Stimulated activated effector memory CD8-positive, alpha-beta T cell treated with anti-CD3 and anti-CD28 coated beads, Interleukin-12 subunit alpha, Interleukin-12 subunit beta, amount 100 ng/mL, for 72 hours (primary cell): ENCODE data around the gene MSI2.

Experiments used
- ATAC-seq: fragments of 150-1000 bp; cut with Tn5 transposase; 2 replicates; pipeline ENCODE4 v1.10.0; 2021
- DNase-seq, 2 donors: peaks; one replicate each; pipeline ENCODE4 v3.0.0; 2021 to 2022; ENCODE audit warnings: low spot score in 2 of 2
- H3K27ac Mint-ChIP-seq: one replicate; pipeline ENCODE4 v1.8.0; 2022; ENCODE audit warnings: mild to moderate bottlenecking, mixed read lengths
- H3K36me3 Mint-ChIP-seq: one replicate; pipeline ENCODE4 v1.8.0; 2022; ENCODE audit warnings: mild to moderate bottlenecking, mixed read lengths
- H3K4me1 Mint-ChIP-seq: one replicate; pipeline ENCODE4 v1.8.0; 2022; ENCODE audit warnings: mixed read lengths
- H3K4me3 Mint-ChIP-seq: one replicate; pipeline ENCODE4 v1.8.0; 2022; ENCODE audit warnings: mild to moderate bottlenecking, mixed read lengths
- H3K9me3 Mint-ChIP-seq: one replicate; pipeline ENCODE4 v1.8.0; 2022; ENCODE audit warnings: mixed read lengths

The MSI2 gene

GRCh38 chr17:57363580-57363979, 107.3 kb downstream of the MSI2 start:
- H3K4me3 Mint-ChIP-seq, result no peak overlapping the region
- DNase-seq (no peak), ATAC-seq (no peak)
- H3K36me3 Mint-ChIP-seq, result no peaks in the 10 kb centered on the region
- no peak overlapping the region for H3K27ac Mint-ChIP-seq
- no peaks in the 10 kb centered on the region for H3K9me3 Mint-ChIP-seq
- peaks cover 20% of the 10 kb centered on the region for H3K4me1 Mint-ChIP-seq

GRCh38 chr17:57363998-57364643, 107.8 kb downstream of the MSI2 start:
- H3K4me3 Mint-ChIP-seq, result no peak overlapping the region
- peaks cover 24% of the 10 kb centered on the region for H3K4me1 Mint-ChIP-seq
- ATAC-seq, result no peak
- no peaks in the 10 kb centered on the region for H3K36me3 Mint-ChIP-seq
- DNase-seq, result no peak
- no peak overlapping the region for H3K27ac Mint-ChIP-seq
- H3K9me3 Mint-ChIP-seq, result no peaks in the 10 kb centered on the region

- Mint-ChIP-seq H3K27ac (no peak overlapping the region), H3K36me3 (no peaks in the 10 kb centered on the region), H3K4me3 (no peak overlapping the region), H3K9me3 (no peaks in the 10 kb centered on the region), H3K4me1 (peaks cover 36% of the 10 kb centered on the region)
- ATAC-seq, result no peak
- DNase-seq, result no peak
Measured at GRCh38 chr17:57365420-57365819, 109.1 kb downstream of the MSI2 start.

GRCh38 chr17:57366177-57366557, 109.8 kb downstream of the MSI2 start:
- H3K4me3 Mint-ChIP-seq, result no peak overlapping the region
- H3K4me1 Mint-ChIP-seq, result peaks cover 39% of the 10 kb centered on the region

GRCh38 chr17:57366558-57367351, 110.4 kb downstream of the MSI2 start:
- no peaks in the 10 kb centered on the region for H3K36me3 Mint-ChIP-seq
- peaks cover 39% of the 10 kb centered on the region for H3K4me1 Mint-ChIP-seq
- DNase-seq (no peak), ATAC-seq (no peak)
- peak overlapping the region; percentile 48 for H3K27ac Mint-ChIP-seq
- H3K4me3 Mint-ChIP-seq, result no peak overlapping the region
- H3K9me3 Mint-ChIP-seq, result no peaks in the 10 kb centered on the region

More at GRCh38 chr17:57366177-57366557, 109.8 kb downstream of the MSI2 start:
- DNase-seq, result no peak
- H3K27ac Mint-ChIP-seq, result peak overlapping the region; percentile 34
- H3K36me3 Mint-ChIP-seq, result no peaks in the 10 kb centered on the region
- no peaks in the 10 kb centered on the region for H3K9me3 Mint-ChIP-seq
- no peak for ATAC-seq

- Mint-ChIP-seq H3K9me3 (no peaks in the 10 kb centered on the region), H3K4me3 (no peak overlapping the region), H3K27ac (peak overlapping the region; percentile 81), H3K36me3 (no peaks in the 10 kb centered on the region), H3K4me1 (peaks cover 39% of the 10 kb centered on the region)
- ATAC-seq (peak; percentile 24), DNase-seq (no peak)
Measured at GRCh38 chr17:57368637-57369336, 112.5 kb downstream of the MSI2 start.

GRCh38 chr17:57369509-57369945, 113.2 kb downstream of the MSI2 start:
- peak overlapping the region; percentile 81 for H3K27ac Mint-ChIP-seq
- H3K4me3 Mint-ChIP-seq, result no peak overlapping the region
- no peaks in the 10 kb centered on the region for H3K9me3 Mint-ChIP-seq

GRCh38 chr17:57370037-57370581, 113.8 kb downstream of the MSI2 start:
- ATAC-seq (peak; percentile 45), DNase-seq (no peak)
- peaks cover 42% of the 10 kb centered on the region for H3K4me1 Mint-ChIP-seq
- H3K9me3 Mint-ChIP-seq, result no peaks in the 10 kb centered on the region
- no peaks in the 10 kb centered on the region for H3K36me3 Mint-ChIP-seq
- H3K4me3 Mint-ChIP-seq, result no peak overlapping the region
- H3K27ac Mint-ChIP-seq, result peak overlapping the region; percentile 81

More at GRCh38 chr17:57369509-57369945, 113.2 kb downstream of the MSI2 start:
- ATAC-seq (peak; percentile 68), DNase-seq (no peak)
- peaks cover 39% of the 10 kb centered on the region for H3K4me1 Mint-ChIP-seq
- H3K36me3 Mint-ChIP-seq, result no peaks in the 10 kb centered on the region

GRCh38 chr17:57370619-57371018, 114.3 kb downstream of the MSI2 start:
- Mint-ChIP-seq H3K36me3 (no peaks in the 10 kb centered on the region), H3K27ac (no peak overlapping the region), H3K4me3 (no peak overlapping the region), H3K4me1 (peaks cover 43% of the 10 kb centered on the region), H3K9me3 (no peaks in the 10 kb centered on the region)
- ATAC-seq (no peak), DNase-seq (no peak)

GRCh38 chr17:57372156-57372555, 115.8 kb downstream of the MSI2 start:
- Mint-ChIP-seq H3K4me3 (no peak overlapping the region), H3K36me3 (no peaks in the 10 kb centered on the region), H3K9me3 (no peaks in the 10 kb centered on the region), H3K27ac (no peak overlapping the region), H3K4me1 (peaks cover 44% of the 10 kb centered on the region)
- ATAC-seq (no peak), DNase-seq (no peak)

- Mint-ChIP-seq H3K27ac (no peak overlapping the region), H3K9me3 (no peaks in the 10 kb centered on the region), H3K36me3 (no peaks in the 10 kb centered on the region), H3K4me3 (no peak overlapping the region), H3K4me1 (peaks cover 37% of the 10 kb centered on the region)
- no peak for ATAC-seq
- no peak for DNase-seq
Measured at GRCh38 chr17:57373048-57373447, 116.7 kb downstream of the MSI2 start.

GRCh38 chr17:57373756-57374155, 117.4 kb downstream of the MSI2 start:
- ATAC-seq, result no peak
- H3K27ac Mint-ChIP-seq, result no peak overlapping the region
- H3K9me3 Mint-ChIP-seq, result no peaks in the 10 kb centered on the region
- H3K36me3 Mint-ChIP-seq, result no peaks in the 10 kb centered on the region
- H3K4me1 Mint-ChIP-seq, result peaks cover 34% of the 10 kb centered on the region
- no peak overlapping the region for H3K4me3 Mint-ChIP-seq
- no peak for DNase-seq

GRCh38 chr17:57375040-57375769, 118.9 kb downstream of the MSI2 start:
- no peaks in the 10 kb centered on the region for H3K9me3 Mint-ChIP-seq
- H3K36me3 Mint-ChIP-seq, result no peaks in the 10 kb centered on the region
- H3K4me1 Mint-ChIP-seq, result peaks cover 34% of the 10 kb centered on the region
- DNase-seq, result no peak
- no peak for ATAC-seq
- no peak overlapping the region for H3K27ac Mint-ChIP-seq
- H3K4me3 Mint-ChIP-seq, result no peak overlapping the region

GRCh38 chr17:57375770-57376225, 119.5 kb downstream of the MSI2 start:
- Mint-ChIP-seq H3K36me3 (no peaks in the 10 kb centered on the region), H3K9me3 (no peaks in the 10 kb centered on the region), H3K4me1 (peaks cover 31% of the 10 kb centered on the region), H3K4me3 (no peak overlapping the region), H3K27ac (no peak overlapping the region)
- ATAC-seq (no peak), DNase-seq (no peak)

GRCh38 chr17:57377094-57377493, 120.8 kb downstream of the MSI2 start:
- DNase-seq (no peak), ATAC-seq (no peak)
- Mint-ChIP-seq H3K4me3 (no peak overlapping the region), H3K4me1 (peaks cover 33% of the 10 kb centered on the region), H3K9me3 (no peaks in the 10 kb centered on the region), H3K36me3 (no peaks in the 10 kb centered on the region), H3K27ac (no peak overlapping the region)
